Renal pelvis (tissue), 4 donors: ENCODE results near the gene SP140. TPM values are rescaled to one million over a fixed set of nuclear protein-coding genes. Genes with fewer than 3 reads are reported as not detected.
"Not testable (repeated sequence)": the region's sequence is repeated elsewhere in the genome, so short reads cannot be mapped to it uniquely, and the experiment has no call there.

Experiments used
- DNase-seq: peaks from one replicate; pipeline ENCODE4 v3.0.0-alpha.2; 2013
- polyA plus RNA-seq, 3 donors: library from polyadenylated mRNA; unstranded; fragments of 120-200 nt; gene quantifications; one replicate each; pipeline ENCODE4 v1.2.1, GENCODE V29; 2013; ENCODE audit not compliant: insufficient read length in 3 of 3

Gene SP140
- polyA plus RNA-seq, 3 donors = 0.54 to 1.8 (median 1.5) TPM

- DNase-seq = no peak
These were observed 100.0 kb downstream of the SP140 start for GRCh38 chr2:230325316-230326243.

- DNase-seq = peak; percentile 33
These were observed 101.2 kb downstream of the SP140 start, which contains the start of gene SP140L for GRCh38 chr2:230326453-230327417. SP140L (plus strand) TSS chr2:230327193; CDS start chr2:230327270, 77 bp downstream.

GRCh38 chr2:230327418-230328154, 102.0 kb downstream of the SP140 start:
- DNase-seq = no peak

GRCh38 chr2:230328155-230328458, 102.6 kb downstream of the SP140 start:
- no peak for DNase-seq

DNA sequence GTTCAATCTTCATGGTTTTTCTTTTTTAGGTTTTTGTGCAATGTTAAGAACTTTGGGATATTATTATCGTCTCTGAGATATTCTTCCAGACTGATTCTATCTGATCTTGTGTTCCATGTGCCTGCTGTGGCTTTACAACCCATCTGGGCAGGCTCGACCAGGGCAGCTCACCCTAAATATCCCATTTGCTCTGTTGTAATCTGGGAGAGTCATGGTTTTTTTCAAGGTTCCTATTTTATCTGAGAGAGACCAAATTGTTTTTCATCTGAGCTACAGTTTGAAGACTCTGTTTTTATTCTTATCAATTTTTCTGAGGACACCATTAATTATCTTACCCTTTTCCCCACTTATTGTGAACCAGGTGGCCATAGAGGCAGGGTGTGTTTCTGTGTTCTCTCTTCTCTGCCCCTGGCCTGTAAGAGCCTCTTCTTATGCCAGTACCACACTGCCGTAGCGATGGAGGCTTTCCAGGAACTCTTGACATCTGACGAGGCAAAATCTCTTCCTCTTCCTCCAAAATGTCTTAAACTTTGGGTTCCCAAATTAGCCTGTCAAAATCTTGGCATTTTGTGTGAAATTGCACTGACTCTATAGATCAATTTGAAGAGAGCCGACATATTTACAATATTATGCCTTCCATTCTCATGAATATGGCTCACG, 104.5 kb downstream of the SP140 start:
- DNase-seq = no peak

DNA sequence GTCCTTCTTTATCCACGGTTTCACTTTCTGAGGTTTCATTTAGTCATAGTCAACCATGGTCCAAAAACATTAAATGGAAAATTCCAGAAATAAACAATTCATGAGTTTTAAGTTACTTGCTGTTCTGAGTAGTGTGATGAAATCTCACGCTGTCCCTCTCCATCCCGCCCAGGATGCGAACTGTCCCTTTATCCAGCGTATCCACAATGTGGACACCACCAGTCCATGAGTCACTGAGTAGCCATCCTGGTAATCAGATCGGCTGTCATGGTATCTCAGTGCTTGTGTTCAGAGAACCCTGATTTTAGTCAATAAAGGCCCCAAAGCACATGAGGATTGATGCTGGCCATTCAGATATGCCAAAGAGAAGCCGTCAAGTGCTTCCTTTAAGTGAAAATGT, 105.2 kb downstream of the SP140 start:
- no peak for DNase-seq

- no peak for DNase-seq
These were observed 109.9 kb downstream of the SP140 start for GRCh38 chr2:230335461-230335863.

DNA sequence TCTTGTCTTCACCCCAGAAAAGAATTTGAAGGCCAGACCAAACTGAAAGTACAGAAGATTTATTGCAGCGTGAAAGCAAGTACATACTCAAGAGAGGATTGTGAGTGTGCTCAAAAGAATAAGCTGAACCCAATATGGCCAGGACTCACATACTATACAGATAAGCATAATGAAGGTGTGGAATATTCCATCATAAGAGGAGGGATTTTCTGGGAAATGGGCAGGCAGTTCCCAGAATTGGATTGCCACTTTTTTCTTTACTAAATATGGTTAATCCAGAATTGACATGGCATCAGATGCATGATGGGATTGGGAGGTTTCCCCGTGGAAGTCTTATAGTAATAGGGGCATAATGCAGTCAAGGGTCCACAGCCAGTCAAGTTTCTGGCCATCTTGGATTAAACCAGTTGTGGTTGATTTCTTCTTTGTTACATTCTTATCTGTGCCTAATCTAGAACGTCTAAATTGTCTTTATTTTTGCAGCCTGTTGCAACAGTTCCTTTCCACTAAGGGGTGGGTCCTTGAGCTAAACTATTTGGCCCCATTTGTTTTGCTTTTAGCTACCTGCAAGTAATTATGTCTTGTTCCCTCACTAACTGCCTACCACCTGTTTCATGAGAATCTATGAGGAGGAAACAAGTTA, 110.4 kb downstream of the SP140 start:
- no peak for DNase-seq

DNA sequence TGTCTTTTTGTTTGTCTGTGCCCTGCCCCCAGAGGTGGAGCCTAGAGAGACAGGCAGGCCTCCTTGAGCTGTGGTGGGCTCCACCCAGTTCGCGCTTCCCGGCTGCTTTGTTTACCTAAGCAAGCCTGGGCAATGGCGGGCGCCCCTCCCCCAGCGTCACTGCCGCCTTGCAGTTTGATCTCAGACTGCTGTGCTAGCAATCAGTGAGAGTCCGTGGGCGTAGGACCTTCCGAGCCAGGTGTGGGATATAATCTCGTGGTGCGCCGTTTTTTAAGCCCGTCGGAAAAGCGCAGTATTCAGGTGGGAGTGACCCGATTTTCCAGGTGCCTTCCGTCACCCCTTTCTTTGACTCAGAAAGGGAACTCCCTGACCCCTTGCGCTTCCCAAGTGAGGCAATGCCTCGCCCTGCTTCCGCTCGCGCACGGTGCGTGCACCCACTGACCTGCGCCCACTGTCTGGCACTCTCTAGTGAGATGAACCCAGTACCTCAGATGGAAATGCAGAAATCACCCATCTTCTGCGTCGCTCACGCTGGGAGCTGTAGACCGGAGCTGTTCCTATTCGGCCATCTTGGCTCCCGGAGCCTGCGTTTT, 116.5 kb downstream of the SP140 start:
- not testable (repeated sequence) for DNase-seq

GRCh38 chr2:230343041-230343624, 117.6 kb downstream of the SP140 start:
- not testable (repeated sequence) for DNase-seq

DNA sequence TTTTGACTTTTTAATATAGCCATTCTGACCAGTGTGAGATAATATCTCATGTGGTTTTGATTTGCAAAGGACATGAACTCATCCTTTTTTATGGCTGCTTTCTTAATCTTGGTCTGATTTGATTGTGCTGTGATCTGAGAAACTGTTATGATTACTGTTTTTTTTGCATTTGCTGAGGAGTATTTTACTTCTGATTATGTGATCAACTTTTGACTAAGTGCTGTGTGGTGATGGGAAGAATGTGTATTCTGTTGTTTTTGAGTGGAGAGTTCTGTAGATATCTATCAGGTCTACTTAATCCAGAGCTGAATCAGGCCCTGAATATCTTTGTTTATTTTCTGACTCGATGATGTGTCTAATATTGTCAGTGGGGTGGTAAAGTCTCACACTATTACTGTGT, 118.2 kb downstream of the SP140 start:
- DNase-seq = no peak

DNA sequence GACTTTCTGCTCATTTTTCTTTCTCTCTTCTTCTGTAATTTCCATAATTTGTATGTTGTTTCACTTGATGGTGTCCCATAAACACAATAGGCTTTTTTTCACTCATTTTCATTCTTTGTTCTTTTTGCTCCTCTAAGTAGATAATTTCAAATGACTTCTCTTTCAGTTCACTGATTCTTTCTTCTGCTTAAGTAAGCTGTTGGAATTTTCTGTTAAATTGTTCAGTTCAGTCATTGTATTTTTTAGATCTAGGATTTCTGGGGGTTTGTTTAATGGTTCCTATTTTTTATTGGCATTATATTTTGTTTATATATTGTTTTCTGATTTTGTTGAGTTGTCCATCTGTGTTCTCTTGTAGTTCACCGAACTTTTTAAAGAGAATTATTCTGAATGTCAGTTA, 120.9 kb downstream of the SP140 start:
- no peak for DNase-seq

DNA sequence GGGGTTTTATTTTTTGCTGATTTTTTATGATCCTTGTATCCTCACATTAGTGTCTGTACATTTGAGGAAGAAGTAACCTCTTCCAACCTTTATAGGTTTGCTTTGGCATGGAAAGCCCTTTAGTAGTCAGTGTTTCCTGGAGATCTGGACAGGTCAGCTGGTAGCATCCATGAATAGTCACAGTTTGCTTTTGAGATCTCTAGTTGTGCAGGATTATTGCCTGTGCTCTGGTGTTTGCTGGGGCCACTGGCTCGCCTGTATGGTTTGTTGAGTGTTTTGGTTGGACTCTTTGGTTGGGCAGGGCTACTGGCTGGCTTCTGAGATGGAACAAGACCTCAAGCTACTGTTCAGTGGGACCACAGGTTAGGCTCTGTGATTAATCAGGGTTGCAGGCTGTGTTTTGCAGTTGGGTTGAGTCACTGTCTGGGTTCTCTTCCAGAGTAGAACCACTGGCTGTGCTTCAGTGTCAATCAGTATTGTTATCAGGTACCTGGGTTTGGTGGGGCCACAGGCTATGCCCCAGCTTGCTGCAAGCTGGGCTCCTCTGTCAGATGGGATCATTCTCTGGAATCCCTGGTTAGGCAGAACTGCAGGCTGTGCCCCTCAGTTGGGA, 121.5 kb downstream of the SP140 start:
- DNase-seq = no peak

DNA sequence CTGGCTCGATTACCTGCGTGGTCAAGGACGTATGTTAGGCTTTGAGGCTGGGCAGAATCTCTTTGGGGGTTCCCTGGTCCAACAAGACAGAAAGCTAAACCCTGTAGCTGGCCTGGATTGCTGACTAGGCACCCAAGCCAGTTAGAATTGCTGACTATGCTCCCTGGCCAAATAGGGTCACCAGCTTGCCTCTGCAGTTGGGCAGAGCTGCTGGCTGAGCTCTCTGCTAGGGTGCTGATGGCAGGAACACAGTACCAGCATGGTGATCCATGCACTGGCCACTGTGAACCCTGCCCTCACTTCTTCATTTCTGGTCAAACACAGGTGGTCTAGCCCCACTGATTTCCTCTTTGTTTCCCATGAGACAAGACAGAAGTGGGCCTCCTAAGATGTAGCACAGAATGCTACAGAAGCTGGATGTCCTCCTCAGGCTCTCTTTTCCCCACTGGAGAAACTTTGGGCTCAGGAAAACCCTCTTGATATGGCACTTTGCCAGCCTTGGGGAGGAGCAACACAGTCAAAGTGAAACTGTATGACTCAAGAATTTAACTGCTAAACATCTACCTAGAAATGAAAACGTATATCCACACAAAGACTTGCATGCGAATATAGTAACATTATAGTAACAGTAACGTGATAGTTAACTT, 122.2 kb downstream of the SP140 start:
- DNase-seq = no peak

- DNase-seq = no peak
These were observed 123.3 kb downstream of the SP140 start for GRCh38 chr2:230348787-230349186.

- no peak for DNase-seq
These were observed 130.5 kb downstream of the SP140 start for GRCh38 chr2:230356084-230356483.

DNA sequence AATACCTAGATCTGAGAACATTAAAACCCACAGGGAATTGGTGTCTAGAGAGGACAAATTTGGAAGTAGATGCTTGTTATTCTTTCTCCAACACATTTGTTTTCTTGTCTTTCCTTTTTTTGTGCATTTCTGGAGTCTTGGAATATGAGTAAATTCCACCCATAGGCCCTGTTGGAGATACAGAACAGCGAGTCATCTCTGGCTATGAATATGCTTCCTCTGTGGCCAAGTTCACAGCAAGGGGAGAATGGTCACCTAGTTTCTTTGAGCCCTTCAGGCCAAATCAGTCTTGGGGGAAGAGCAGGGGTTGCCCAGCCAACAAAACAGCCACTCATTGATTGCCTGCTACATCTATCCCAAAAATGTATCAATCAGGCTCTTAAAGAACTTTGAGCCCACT, 132.8 kb downstream of the SP140 start:
- DNase-seq = no peak

- DNase-seq = no peak
These were observed 134.5 kb downstream of the SP140 start for GRCh38 chr2:230360028-230360427.
